Natural killer cell treated with Interleukin-12 subunit alpha and Interleukin-12 subunit beta and Interleukin-15 and Interleukin-18, amount 100 ng/mL, for 72 hours (primary cell): ENCODE measurements around the gene CSAD. TPM values are rescaled to one million over a fixed set of nuclear protein-coding genes. Genes with fewer than 3 reads are reported as not detected.
A peak's percentile ranks its signal among the peaks of the same experiment; 100 is the strongest.

Experiments
- ATAC-seq, 2 donors: fragments of 150-1000 bp; cut with Tn5 transposase in 1 of 2; sonication (Bioruptor Pico), chemical (Tn5 transposase) in 1 of 2; 2 replicates each; pipeline ENCODE4 v1.10.0; 2021
- DNase-seq: peaks from one replicate; pipeline ENCODE4 v3.0.0; 2022; ENCODE audit warnings: low spot score
- H3K27ac Mint-ChIP-seq, 2 donors: 1 replicate in 1 of 2; 2 replicates in 1 of 2; pipeline ENCODE4 v1.8.0; 2022; ENCODE audit warnings: mixed read lengths in 2 of 2, mild to moderate bottlenecking in 1 of 2, moderate library complexity in 1 of 2
- H3K27me3 Mint-ChIP-seq, 2 donors: 1 replicate in 1 of 2; 2 replicates in 1 of 2; pipeline ENCODE4 v1.8.0; 2022; ENCODE audit warnings: mixed read lengths in 2 of 2
- H3K36me3 Mint-ChIP-seq: one replicate; pipeline ENCODE4 v1.8.0; 2022; ENCODE audit warnings: mixed read lengths
- H3K4me1 Mint-ChIP-seq, 2 donors: 1 replicate in 1 of 2; 2 replicates in 1 of 2; pipeline ENCODE4 v1.8.0; 2022; ENCODE audit warnings: low read depth in 2 of 2, mixed read lengths in 2 of 2, mild to moderate bottlenecking in 1 of 2
- H3K4me3 Mint-ChIP-seq: one replicate; pipeline ENCODE4 v1.8.0; 2022; ENCODE audit warnings: mixed read lengths
- H3K9me3 Mint-ChIP-seq: 2 replicates; pipeline ENCODE4 v1.8.0; 2022; ENCODE audit warnings: mixed read lengths
- total RNA-seq, 2 donors: library from RNA; stranded (reverse); gene quantifications; one replicate each; pipeline ENCODE4 v1.2.3, GENCODE V29; 2022

The CSAD gene
- total RNA-seq, 2 donors from 2014 or later, result 26.0 to 43.2 TPM

GRCh38 chr12:53151039-53151438 is 29.7 kb downstream of the CSAD start:
- H3K27me3 Mint-ChIP-seq, result no peaks in the 10 kb centered on the region
- DNase-seq (no peak), ATAC-seq (no peak)
- H3K36me3 Mint-ChIP-seq, result no peaks in the 10 kb centered on the region
- no peaks in the 10 kb centered on the region for H3K4me1 Mint-ChIP-seq
- no peak overlapping the region for H3K4me3 Mint-ChIP-seq
- no peaks in the 10 kb centered on the region for H3K9me3 Mint-ChIP-seq
- no peak overlapping the region for H3K27ac Mint-ChIP-seq

GRCh38 chr12:53147653-53148052 is 33.1 kb downstream of the CSAD start:
- H3K36me3 Mint-ChIP-seq, result no peaks in the 10 kb centered on the region
- ATAC-seq, result no peak

GRCh38 chr12:53147181-53147580 is 33.5 kb downstream of the CSAD start:
- Mint-ChIP-seq H3K27me3 (no peaks in the 10 kb centered on the region), H3K27ac (no peak overlapping the region), H3K9me3 (no peaks in the 10 kb centered on the region), H3K4me1 (no peaks in the 10 kb centered on the region), H3K36me3 (no peaks in the 10 kb centered on the region), H3K4me3 (no peak overlapping the region)
- no peak for DNase-seq
- ATAC-seq, result no peak

More at GRCh38 chr12:53147653-53148052, 33.1 kb downstream of the CSAD start:
- H3K27me3 Mint-ChIP-seq, result no peaks in the 10 kb centered on the region
- no peaks in the 10 kb centered on the region for H3K9me3 Mint-ChIP-seq
- no peak for DNase-seq
- H3K27ac Mint-ChIP-seq, result no peak overlapping the region
- H3K4me1 Mint-ChIP-seq, result no peaks in the 10 kb centered on the region
- no peak overlapping the region for H3K4me3 Mint-ChIP-seq

GRCh38 chr12:53145383-53146260 is 35.1 kb downstream of the CSAD start:
- Mint-ChIP-seq H3K36me3 (no peaks in the 10 kb centered on the region), H3K4me1 (no peaks in the 10 kb centered on the region), H3K9me3 (no peaks in the 10 kb centered on the region), H3K27ac (no peak overlapping the region), H3K4me3 (no peak overlapping the region), H3K27me3 (no peaks in the 10 kb centered on the region)
- DNase-seq (no peak), ATAC-seq (no peak)

- no peaks in the 10 kb centered on the region for H3K9me3 Mint-ChIP-seq
- H3K4me3 Mint-ChIP-seq, result no peak overlapping the region
- H3K36me3 Mint-ChIP-seq, result no peaks in the 10 kb centered on the region
- no peak for DNase-seq
- ATAC-seq, result no peak
- H3K27ac Mint-ChIP-seq, result no peak overlapping the region
- no peaks in the 10 kb centered on the region for H3K4me1 Mint-ChIP-seq
- H3K27me3 Mint-ChIP-seq, result no peaks in the 10 kb centered on the region
Observed at GRCh38 chr12:53143355-53143754, 37.4 kb downstream of the CSAD start.

GRCh38 chr12:53133722-53134121 is 47.0 kb downstream of the CSAD start:
- Mint-ChIP-seq H3K27me3 (peaks cover 9 to 22% of the 10 kb centered on the region in 2 donors), H3K27ac (no peak overlapping the region), H3K36me3 (peaks cover 9% of the 10 kb centered on the region), H3K4me3 (no peak overlapping the region), H3K9me3 (no peaks in the 10 kb centered on the region), H3K4me1 (no peaks in the 10 kb centered on the region)
- ATAC-seq (no peak), DNase-seq (no peak)

- no peak overlapping the region for H3K27ac Mint-ChIP-seq
Observed at GRCh38 chr12:53131844-53132243, 48.9 kb downstream of the CSAD start.

GRCh38 chr12:53128780-53129569 is 51.8 kb downstream of the CSAD start:
- Mint-ChIP-seq H3K4me3 (no peak overlapping the region), H3K4me1 (no peaks in the 10 kb centered on the region), H3K36me3 (no peaks in the 10 kb centered on the region), H3K9me3 (no peaks in the 10 kb centered on the region), H3K27ac (no peak overlapping the region), H3K27me3 (peaks cover 18 to 37% of the 10 kb centered on the region in 2 donors)
- DNase-seq (no peak), ATAC-seq (no peak)

More at GRCh38 chr12:53131844-53132243, 48.9 kb downstream of the CSAD start:
- peaks cover 15 to 30% of the 10 kb centered on the region in 2 donors for H3K27me3 Mint-ChIP-seq
- no peaks in the 10 kb centered on the region for H3K36me3 Mint-ChIP-seq
- no peaks in the 10 kb centered on the region for H3K4me1 Mint-ChIP-seq
- DNase-seq (no peak), ATAC-seq (no peak)
- H3K9me3 Mint-ChIP-seq, result no peaks in the 10 kb centered on the region
- no peak overlapping the region for H3K4me3 Mint-ChIP-seq

GRCh38 chr12:53127169-53127568 is 53.6 kb downstream of the CSAD start:
- no peak for DNase-seq
- Mint-ChIP-seq H3K4me1 (no peaks in the 10 kb centered on the region), H3K27ac (no peak overlapping the region), H3K27me3 (peaks cover 18 to 37% of the 10 kb centered on the region in 2 donors), H3K4me3 (no peak overlapping the region), H3K9me3 (no peaks in the 10 kb centered on the region), H3K36me3 (no peaks in the 10 kb centered on the region)
- no peak for ATAC-seq

GRCh38 chr12:53124352-53124723 is 56.4 kb downstream of the CSAD start:
- no peak for DNase-seq
- ATAC-seq, result no peak
- H3K9me3 Mint-ChIP-seq, result no peaks in the 10 kb centered on the region
- H3K4me3 Mint-ChIP-seq, result no peak overlapping the region
- H3K4me1 Mint-ChIP-seq, result no peaks in the 10 kb centered on the region
- peaks cover 13 to 21% of the 10 kb centered on the region in 2 donors for H3K27me3 Mint-ChIP-seq
- H3K36me3 Mint-ChIP-seq, result no peaks in the 10 kb centered on the region
- H3K27ac Mint-ChIP-seq, result no peak overlapping the region

- no peaks in the 10 kb centered on the region for H3K36me3 Mint-ChIP-seq
- H3K27ac Mint-ChIP-seq, result no peak overlapping the region
- no peaks in the 10 kb centered on the region for H3K4me1 Mint-ChIP-seq
- DNase-seq (no peak), ATAC-seq (peak in 1 of 2 donors; percentile 28)
- peaks cover 9 to 15% of the 10 kb centered on the region in 2 donors for H3K27me3 Mint-ChIP-seq
- H3K4me3 Mint-ChIP-seq, result no peak overlapping the region
- no peaks in the 10 kb centered on the region for H3K9me3 Mint-ChIP-seq
Observed at GRCh38 chr12:53123578-53124351, 57.0 kb downstream of the CSAD start.

- Mint-ChIP-seq H3K36me3 (no peaks in the 10 kb centered on the region), H3K27ac (no peak overlapping the region), H3K9me3 (no peaks in the 10 kb centered on the region), H3K4me3 (no peak overlapping the region), H3K27me3 (peaks cover 7 to 15% of the 10 kb centered on the region in 2 donors), H3K4me1 (no peaks in the 10 kb centered on the region)
- ATAC-seq (no peak), DNase-seq (no peak)
Observed at GRCh38 chr12:53122961-53123468, 57.7 kb downstream of the CSAD start.

GRCh38 chr12:53120685-53121525 is 59.8 kb downstream of the CSAD start:
- peaks cover 2 to 4% of the 10 kb centered on the region in 2 donors for H3K27me3 Mint-ChIP-seq
- no peak overlapping the region for H3K4me3 Mint-ChIP-seq
- H3K4me1 Mint-ChIP-seq, result no peaks in the 10 kb centered on the region
- ATAC-seq, result peak in 1 of 2 donors; percentile 24
- no peak for DNase-seq
- no peaks in the 10 kb centered on the region for H3K36me3 Mint-ChIP-seq
- no peaks in the 10 kb centered on the region for H3K9me3 Mint-ChIP-seq
- no peak overlapping the region for H3K27ac Mint-ChIP-seq
